Endothelial cell of hepatic sinusoid (primary cell): Measurements from ENCODE around the gene STAG3.

Experiments used
- in situ Hi-C: cut with HindIII; loops from 2 replicates; pipeline ENCODE4 v1.10.0; 2017; ENCODE audit warnings: low sequenced_read_pairs

Gene STAG3

DNA sequence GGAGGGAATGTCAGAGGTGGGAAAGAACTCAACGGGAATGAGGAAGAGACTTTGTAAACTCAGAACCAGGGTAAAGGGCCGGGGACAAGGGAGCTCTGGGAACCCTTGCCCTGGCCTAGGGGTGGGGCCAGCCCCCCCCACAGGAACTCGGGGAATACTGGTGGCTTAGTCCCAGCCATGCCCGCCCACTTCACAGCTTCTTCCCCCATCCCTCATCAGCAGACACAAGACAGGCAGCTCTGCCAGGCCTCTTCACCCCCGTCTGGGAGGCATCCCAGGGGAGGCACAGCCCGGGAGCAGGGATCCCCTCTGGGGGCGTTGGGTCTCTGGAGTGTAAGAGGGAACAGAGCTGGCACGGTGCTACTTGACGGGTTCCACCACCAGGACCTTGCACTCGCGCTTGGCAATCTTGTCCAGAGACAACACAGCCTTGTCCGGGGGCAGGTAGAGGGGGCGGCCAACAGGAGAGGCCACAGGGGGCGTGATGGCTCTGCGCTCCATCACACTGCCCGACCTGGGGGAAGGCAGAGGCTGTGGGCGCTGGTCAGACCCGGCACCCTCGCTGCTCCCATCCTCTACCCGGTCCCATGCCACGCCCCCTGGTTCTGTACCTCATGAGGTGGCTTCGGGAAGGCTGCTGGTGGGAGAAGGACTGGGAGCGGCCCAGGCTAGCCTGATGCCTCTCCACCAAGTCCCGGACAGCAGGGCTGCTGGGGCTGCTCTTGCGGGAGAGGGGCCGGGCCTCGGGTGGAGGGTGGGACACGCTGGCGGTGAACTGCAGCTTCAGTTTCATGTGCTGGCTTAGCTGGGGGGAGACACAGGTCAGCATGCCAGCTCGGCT, 22.8 kb upstream of the STAG3 start:
- in situ Hi-C loops, result no loop called here

GRCh38 chr7:100155553-100156317, 22.0 kb upstream of the STAG3 start:
- in situ Hi-C loops, result no loop called here

DNA sequence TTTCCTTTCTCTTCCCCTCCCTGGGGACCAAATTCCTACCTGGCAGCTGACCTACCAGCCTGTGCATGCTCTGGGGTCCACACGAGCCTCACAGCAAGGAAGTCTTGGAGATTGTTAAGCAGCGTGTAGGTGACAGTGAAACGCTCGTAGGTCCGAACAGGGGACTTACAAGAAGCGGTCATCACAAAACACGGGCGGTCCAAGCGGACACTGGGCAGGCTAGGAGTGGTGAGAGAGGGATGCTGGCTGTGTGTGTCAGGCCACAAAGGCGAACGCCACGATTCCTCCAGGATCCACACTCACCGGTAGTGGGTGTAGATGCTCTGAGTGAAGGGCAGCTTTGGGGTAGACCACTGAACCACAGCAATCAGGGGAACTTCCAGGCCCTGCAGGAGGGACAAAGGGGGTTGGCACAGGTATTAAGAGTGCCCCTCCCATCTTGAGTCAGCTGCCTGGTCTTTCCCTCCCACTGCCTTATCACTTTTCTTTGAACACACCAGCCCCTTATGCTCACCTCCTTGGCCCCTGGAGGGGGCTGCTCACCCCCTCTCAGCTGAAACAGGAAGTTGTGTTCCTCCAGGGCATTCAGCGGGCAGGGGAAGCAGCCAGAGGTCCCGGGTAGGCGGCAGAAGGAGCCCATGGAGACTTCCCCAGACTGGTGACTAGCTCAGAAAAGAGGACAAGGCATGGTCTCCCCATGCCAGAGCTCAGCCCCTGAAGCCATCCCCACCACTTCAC, 21.2 kb upstream of the STAG3 start:
- in situ Hi-C loops, result no loop called here

GRCh38 chr7:100157069-100157333, 20.7 kb upstream of the STAG3 start:
- in situ Hi-C loops, result no loop called here

DNA sequence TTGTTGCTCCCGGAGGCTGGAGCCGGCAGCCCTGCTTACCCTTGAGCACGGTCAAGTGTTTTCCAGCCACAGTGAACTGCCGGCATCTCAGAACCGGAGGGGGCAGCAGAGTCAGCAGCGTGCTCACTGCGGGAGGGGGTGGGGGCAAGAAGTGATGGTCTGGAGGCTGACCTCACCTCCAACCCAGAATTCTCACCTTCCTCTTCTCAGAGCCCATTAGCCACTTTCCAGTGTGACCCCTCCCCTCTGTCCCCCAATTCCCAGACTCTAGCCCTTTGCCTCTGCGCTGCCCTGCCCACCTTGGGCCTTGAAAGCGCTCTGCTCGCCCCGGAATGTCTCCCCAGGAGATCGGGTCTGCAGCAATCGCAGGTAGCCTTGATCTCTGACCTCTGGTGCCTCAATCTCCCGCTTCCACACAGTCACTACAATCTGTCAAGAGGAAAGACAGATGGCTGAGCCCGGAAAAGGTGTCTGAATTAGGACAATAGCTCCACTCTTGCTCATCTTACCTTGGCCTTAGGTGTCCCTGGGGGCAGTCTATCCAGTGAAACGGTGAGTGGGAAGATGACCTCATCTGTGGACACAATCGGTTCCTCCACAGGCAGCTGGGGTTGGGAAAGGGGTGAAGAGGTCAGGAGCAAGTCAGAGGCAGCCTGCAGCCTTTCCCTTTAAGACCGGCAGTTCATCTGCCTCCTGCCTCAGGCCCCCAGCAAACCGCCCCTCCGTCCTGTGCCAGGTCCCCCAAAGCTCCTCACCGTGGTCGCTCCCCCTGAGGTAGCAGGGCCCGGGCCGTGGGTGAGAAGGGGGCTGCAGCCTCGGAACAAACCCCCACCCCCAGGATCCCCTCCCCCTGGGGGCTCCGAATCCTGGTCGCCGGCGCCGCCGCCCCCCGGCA, 20.1 kb upstream of the STAG3 start:
- in situ Hi-C loops, result no loop called here

- in situ Hi-C loops, result no loop called here
Measured at GRCh38 chr7:100158229-100159098, 19.3 kb upstream of the STAG3 start, which contains the start of gene TRAPPC14. Gene TRAPPC14, minus strand, starts transcription at chr7:100158723. Its CDS starts 224 bp downstream, at chr7:100158499.

DNA sequence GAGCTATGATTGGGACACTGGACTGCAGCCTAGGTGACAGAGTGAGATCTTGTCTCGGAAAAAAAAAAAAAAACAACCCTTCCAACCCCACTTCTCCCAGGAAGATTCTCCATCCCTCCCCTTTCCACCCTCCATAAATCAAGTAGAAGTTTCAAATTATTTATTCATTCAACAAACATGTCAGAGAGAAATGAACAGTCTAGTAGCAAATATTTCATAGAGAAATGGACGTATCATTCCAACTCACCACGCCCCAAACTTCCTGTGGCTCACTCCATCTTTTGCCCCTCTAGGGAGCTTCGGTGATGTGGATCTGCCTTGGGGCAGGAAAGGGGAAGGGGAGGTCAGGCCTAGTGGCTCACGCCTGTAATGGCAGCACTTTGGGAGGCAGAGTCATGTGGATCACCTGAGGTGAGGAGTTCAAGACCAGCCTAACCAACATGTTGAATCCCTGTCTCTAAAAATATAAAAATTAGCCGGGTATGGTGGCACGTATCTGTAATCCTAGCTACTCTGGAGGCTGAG, 18.6 kb upstream of the STAG3 start:
- in situ Hi-C loops, result no loop called here

DNA sequence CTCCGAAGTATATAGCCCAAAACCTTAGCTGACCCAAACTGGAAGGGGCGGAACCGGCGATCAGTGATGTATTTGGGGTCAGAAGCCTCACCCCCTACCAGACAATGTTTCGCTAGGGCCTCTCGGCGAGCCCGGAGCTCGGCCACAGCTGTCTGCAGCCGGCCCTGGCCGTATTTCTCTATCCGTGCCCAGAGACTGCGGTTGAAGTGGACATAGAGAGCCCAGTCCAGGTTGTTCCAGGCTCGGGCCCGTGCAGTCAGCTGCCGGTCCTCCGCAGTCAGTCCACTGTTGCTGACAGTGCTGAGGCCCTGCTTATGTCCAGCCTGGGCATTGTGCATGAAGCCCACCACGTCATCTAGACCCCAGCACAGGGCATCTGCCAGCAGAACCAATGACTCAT, 17.7 kb upstream of the STAG3 start:
- in situ Hi-C loops, result no loop called here

- in situ Hi-C loops, result no loop called here
Measured at GRCh38 chr7:100163006-100163531, 14.6 kb upstream of the STAG3 start.

DNA sequence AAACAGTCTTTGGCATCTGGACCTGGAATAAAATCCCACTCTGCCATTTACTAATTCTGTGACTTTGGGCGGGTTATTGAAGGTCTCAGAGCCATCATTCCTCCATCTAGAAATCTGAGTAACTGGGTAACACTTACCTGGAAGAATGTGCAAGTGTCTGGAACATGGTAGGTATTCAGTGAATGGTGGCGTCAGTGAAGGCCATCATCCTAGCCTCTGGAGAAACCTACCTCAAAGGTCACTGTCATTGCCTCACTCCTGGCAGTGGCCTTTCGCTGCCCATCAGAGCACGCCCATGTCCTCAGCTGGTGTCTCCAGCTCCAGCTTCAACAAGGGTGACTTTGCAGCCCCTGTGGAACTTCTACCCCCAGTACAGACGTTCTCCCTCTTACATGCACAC, 13.8 kb upstream of the STAG3 start:
- in situ Hi-C loops, result no loop called here

DNA sequence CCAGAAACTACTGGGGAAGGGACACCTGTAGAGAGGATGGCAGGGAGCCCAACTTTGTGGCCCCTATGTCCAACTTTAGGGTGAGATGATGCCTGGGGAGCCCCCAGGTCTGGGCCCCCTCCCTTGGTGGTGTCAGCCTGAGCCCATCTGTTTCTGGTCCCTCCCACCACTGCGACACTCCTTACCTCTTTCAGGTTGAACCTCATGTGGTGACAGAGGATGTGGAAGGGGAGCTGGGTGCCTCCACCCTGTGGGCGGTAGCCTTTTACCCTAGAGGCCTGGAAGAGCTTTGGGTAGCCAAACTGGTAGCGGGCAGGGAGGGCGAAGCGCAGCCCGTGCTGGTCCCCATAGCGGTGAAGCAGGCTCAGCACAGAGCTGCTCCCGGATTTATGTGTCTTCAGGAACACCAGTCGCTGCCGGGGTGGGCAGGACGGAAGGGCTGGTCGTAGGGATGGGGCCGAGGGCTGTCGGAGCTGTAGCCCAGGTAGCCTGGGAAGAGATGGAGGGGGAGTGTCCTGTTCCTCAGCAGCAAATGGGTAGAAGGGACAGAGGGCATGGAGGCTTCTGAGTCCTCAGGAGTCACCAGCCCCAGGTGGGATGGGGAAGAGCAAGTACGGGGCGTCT, 11.3 kb upstream of the STAG3 start:
- in situ Hi-C loops, result no loop called here

DNA sequence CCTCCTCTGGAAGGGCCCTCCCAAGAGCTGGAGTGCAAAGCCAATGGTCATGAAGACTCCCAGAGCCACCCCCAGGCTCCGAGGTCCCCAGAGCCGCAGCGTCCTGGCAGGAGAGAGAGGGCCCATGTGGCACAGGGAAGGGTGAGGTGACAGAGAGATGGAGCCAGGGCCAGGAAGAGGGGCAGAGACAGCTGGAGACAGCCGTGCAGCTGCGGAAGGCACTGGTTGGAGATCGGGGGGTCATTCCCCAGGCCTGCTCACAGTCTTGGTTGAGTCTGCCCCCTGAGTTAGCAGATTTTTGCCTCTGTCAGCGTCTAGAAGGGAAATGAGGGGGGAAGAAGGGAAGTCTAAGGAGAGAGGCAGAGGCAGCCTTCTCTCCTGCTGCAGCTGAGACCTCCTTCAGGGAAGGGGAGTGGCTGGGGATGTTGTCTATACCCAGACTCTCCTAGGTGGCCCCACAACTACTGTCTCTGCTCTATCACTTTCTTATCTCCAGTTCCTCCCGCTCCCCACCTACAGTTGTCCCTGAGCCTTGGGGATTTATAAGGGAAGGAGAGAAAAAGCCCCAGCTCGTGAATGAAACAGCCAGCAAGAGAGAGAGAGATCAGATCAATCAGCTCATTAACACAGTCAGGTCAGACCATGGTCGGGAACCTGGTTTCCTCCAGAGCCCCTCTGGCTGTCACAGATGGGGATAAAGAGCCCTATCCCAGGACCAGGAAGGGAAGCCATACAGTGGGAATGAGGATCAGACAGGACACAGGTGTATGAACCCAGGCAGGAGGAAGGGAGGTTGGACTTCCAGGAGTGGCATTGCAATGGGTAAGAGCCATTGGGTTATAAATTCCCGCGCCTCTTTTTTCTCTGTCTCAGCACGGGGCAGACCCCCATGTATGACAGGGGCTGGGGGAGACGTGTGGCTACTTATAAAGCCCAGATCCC, 10.5 kb upstream of the STAG3 start:
- in situ Hi-C loops, result no loop called here

DNA sequence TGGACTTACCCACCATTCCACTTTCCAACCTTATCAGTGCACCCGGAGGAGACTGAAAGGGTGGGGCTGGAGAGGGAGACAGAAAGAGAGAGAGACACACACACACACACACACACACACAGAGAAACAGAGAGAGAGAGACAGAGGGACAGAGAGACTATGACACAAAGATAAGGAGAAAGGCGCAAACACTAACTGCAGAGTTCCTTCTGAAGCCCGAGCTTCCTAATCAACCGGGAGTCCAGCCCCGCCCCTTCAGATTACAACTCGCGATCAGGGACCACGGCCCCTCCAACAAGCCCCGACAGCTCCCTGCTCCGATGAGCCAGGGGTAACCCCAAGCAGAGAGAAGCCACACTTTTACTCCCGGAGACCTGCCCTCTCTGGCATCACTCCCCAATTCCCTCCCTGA, 9.8 kb upstream of the STAG3 start:
- in situ Hi-C loops, result no loop called here

DNA sequence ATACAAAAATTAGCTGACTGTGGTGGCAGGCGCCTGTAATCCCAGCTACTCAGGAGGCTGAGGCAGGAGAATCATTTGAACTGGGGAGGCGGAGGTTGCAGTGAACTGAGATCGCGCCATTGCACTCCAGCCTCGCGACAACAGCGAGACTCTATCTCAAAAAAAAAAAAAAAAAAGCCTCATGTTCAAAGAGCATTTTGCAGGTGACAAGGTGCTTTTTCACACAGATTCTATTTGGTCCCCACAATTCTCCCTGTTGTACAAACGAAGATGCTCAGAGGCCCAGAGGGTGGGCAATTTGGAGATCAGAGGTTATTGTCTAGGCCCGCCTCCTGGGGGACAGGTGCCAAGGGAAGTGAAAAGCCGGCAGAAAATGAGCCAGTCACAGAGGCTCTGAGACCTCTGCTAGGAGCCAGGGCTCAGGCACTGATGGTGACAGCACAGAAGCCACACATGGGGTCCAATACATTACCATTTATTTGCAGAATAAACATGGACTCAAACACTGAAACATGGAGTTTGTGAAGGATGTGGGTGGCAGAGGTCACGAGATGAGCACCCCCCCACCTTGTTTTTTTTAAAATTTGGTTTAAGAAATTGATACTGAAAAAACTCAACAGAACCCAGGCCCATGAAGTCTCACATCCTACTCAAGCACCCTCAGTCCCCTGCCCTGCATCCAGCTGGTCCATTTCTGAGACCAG, 8.4 kb upstream of the STAG3 start:
- in situ Hi-C loops, result no loop called here

GRCh38 chr7:100170101-100170897, 7.4 kb upstream of the STAG3 start:
- in situ Hi-C loops, result no loop called here

GRCh38 chr7:100171087-100171681, 6.5 kb upstream of the STAG3 start:
- in situ Hi-C loops, result no loop called here
